HG03064 (cell line): ENCODE data around the gene SCGB1C1.
"Not testable (repeated sequence)": the region's sequence is repeated elsewhere in the genome, so short reads cannot be mapped to it uniquely, and the experiment has no call there.

Experiments
- ATAC-seq: cut with Tn5 transposase; IDR thresholded peaks from one replicate; pipeline ENCODE4 v1.9.1; 2021; ENCODE audit warnings: low read depth; ENCODE audit not compliant: unreplicated experiment

The SCGB1C1 gene

DNA sequence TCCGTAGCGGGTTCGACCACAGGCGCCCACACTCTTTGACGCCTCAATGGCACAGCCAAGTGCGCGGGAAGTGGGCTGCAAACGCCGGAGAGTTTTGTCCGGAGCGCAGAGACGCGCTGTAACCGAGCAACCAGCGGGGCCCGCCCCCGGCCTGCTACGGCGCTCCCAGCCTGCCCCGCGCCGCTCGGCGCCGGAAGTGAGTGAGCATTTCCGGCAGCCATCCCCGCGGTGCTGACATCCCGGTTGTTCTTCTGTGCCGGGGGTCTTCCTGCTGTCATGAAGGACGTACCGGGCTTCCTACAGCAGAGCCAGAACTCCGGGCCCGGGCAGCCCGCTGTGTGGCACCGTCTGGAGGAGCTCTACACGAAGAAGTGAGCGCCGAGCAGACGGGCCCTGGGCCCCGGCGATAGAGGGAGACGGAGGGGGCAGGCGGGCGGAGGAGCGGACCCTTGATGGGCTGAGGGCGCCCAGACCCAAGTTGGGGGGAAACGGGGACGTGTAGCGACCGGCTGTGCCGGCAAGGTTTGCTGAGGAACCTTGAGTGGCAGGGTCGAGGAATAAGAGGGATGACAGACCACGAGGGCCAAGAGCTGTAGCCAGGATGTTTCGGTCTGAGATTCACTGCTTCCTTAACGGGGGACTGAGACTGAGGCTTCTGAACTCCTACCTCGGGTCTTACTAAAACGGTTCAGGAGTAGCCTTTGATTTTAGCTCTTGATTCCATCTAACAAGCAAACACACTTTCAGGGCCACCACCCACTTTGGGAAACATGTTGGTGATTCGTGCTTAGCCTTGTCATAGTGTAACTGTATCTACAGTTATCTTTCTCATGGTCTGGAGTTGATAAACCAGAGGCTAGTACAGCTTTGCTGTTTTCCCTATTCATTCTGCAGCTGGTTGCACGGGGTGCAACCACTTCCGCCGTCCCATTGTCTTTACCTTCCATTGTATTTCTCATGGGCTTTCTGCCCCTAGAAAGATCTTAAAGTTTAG, 44.2 kb downstream of the SCGB1C1 start, which contains the start of gene PSMD13:
Gene PSMD13, plus strand, starts transcription at position 203 of the 994 bp plus-strand sequence. Its CDS starts 74 bp downstream, at position 277.
- ATAC-seq, result peak; percentile 63

- not testable (repeated sequence) for ATAC-seq
These were observed 45.5 kb downstream of the SCGB1C1 start for GRCh38 chr11:238346-238745.

GRCh38 chr11:240315-240714, 47.4 kb downstream of the SCGB1C1 start:
- ATAC-seq, result no peak

DNA sequence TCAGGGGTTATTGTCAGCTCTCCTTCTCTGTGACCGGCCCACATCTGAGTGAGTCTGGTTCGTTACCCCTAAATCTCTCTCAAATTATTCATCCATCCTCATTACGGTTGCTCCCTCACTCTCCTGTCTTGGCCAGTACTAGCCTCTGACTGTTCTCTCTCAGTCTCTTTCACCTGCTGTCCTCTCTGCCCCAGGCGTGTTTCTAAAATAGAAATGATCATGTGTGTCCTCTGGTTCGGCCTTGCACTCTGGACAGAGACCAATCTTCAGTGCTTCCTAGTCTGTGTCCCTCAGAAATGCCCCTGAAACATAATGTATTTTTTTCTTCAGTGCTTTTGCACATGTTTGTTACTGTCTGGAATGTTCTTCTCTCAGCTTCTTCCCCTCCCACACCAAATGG, 48.8 kb downstream of the SCGB1C1 start:
- ATAC-seq, result no peak
